Stimulated activated CD8-positive, alpha-beta memory T cell treated with anti-CD3 and anti-CD28 coated beads, Interleukin-15, amount 100 ng/mL, for 4 hours (primary cell): ENCODE data around the gene IL10RA.
"Not testable (repeated sequence)": the region's sequence is repeated elsewhere in the genome, so short reads cannot be mapped to it uniquely, and the experiment has no call there.

Experiments
- DNase-seq, 2 donors: peaks; one replicate each; pipeline ENCODE4 v3.0.0-alpha.2; 2020; ENCODE audit warnings: low read depth in 2 of 2

Gene IL10RA

GRCh38 chr11:118007040-118007439 is 20.8 kb downstream of the IL10RA start:
- DNase-seq: no peak

GRCh38 chr11:118007563-118008270 is 21.5 kb downstream of the IL10RA start:
- not testable (repeated sequence) for DNase-seq

- DNase-seq: no peak
These were observed 22.2 kb downstream of the IL10RA start for GRCh38 chr11:118008271-118008911.

- no peak for DNase-seq
These were observed 23.9 kb downstream of the IL10RA start for GRCh38 chr11:118009864-118010737.

- no peak for DNase-seq
These were observed 24.7 kb downstream of the IL10RA start for GRCh38 chr11:118010738-118011461.

GRCh38 chr11:118012083-118012669 is 26.0 kb downstream of the IL10RA start:
- DNase-seq: no peak

DNA sequence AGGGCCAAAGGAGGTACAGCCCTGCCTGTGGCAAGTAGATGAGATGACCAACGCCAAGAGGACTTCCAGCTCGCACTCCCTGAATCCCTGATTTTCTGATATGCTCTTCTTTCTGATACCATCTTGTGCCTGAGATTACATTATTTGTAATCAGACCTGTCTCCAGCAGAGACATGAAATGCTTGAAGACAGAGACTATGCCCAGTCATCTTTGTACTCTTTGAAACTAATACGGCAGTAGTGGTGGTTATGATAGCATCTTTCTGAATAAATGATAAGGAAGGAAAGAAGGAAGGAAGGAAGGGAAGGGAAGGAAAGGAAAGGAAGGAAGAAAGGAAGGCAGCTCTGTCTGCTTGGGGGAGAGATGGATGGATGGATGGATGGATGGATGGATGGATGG is 27.8 kb downstream of the IL10RA start:
- DNase-seq: no peak

- DNase-seq: no peak
These were observed 29.2 kb downstream of the IL10RA start for GRCh38 chr11:118015385-118015841.

DNA sequence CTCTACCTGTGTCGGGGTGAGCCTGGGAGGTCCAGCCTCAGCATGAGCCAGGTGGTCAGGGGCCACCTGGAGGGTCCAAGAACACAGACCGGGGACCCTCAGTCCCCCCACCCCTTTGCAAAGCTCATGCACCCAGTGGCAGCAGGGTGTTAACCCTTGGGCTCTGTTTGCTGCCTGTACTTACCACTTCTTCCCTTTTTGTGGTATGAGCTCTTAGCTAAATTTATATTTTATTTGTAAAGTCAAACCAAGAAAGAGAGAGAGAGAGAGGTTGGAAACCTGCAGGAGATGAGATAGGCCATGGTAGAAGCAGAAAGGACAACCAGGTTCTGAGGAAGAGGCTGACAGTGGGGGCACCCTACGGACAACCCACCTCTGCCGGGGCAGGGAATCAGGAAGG is 29.9 kb downstream of the IL10RA start:
- no peak for DNase-seq

GRCh38 chr11:118017111-118017510 is 30.9 kb downstream of the IL10RA start:
- DNase-seq: no peak

GRCh38 chr11:118017631-118018315 is 31.6 kb downstream of the IL10RA start:
- no peak for DNase-seq

DNA sequence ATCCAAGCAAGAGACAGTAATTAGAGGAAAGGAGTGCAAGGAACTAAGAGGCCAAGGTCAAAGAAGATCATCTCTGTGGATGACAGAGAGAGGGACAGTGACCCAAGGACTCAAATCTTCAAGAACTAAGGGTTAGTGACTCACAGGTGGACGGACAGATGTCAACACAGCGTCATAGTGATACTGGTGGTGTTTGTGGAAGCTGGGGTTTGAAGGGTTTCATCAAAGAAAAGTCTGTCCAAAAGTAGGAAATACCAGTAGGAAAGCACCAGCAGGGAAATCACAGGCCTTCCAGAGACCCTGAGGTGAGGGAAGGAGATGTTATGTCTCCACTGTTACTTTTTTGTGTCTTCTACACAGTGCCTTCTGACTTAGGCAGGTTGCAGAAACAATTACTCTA is 32.2 kb downstream of the IL10RA start:
- DNase-seq: no peak

DNA sequence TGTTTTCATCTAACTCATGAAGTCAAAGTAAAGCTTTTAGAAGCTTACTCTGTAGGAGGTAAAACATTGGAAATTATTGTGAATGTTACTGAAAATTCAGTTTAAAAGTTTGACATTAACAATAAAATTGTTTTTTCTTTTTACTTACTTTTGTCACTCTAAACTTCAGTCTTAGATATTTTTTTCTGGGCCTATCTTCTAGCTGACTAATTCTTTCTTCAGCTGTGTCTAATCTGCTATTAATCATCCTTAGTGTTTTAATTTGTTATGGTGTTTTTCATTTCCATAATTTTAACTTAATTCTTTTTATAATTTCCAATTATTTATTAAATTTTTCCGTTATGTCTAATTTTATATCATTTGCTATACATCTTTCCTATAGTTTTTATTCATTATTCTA is 35.0 kb downstream of the IL10RA start:
- no peak for DNase-seq

DNA sequence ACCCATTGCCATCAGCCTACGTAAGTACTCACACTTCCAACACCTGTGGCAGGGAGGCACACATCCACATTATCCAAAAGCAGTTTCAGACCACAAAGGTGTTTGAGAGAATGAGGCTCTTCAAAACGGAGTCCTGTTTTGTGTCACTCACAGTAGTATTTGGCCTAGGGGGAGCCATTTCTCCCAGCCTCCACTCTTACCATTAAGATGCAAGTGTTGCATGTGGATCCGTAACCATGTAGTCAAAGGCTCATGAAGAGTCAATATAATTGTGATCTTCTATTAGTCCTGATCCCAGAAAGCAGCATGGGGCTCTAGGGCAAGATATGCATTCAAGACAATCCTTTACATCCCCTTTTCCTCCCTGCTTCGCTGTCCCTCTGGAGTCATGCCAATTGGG is 41.5 kb downstream of the IL10RA start:
- DNase-seq: no peak

GRCh38 chr11:118028626-118029025 is 42.4 kb downstream of the IL10RA start:
- no peak for DNase-seq

- no peak for DNase-seq
These were observed 47.2 kb downstream of the IL10RA start for GRCh38 chr11:118033443-118033842.

GRCh38 chr11:118042141-118042540 is 55.9 kb downstream of the IL10RA start:
- DNase-seq: no peak

GRCh38 chr11:118042796-118043195 is 56.6 kb downstream of the IL10RA start:
- no peak for DNase-seq

GRCh38 chr11:118045191-118045590 is 59.0 kb downstream of the IL10RA start:
- DNase-seq: no peak

- peak in 1 of 2 donors; percentile 30 for DNase-seq
These were observed 60.1 kb downstream of the IL10RA start for GRCh38 chr11:118046051-118046963.
